ENCODE measurements around the gene PITPNB.

Gene PITPNB

DNA sequence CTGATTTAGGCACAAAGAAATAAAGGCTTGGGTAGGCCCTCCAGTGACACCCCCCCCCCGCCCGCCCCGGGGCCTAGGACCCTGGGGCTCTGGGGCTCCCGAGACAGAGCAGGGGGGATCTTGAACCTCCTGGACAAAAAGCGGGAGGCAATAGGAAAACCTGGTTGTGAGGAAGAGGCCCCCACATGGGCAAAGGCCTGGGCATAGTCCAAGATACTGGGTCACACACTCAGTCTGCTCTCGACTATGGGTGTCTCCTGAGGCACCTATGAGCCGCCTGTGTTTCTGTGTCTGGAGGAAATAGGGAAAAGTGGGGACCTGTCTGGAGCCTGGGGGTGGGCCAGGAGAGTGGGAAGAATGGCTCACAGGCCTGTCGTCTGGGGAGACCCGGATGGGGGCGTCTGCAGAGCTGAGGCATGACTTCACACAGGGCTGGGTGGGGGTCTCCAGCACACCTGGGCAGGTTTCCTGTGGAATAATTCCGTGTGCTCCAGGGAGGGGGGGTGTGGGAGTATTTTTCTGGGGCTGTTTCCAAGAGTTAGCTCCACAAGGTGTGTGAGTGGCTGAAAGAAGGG, 115.1 kb downstream of the PITPNB start:
- no peak for DNase-seq (ENCODE audit: low spot score)

DNA sequence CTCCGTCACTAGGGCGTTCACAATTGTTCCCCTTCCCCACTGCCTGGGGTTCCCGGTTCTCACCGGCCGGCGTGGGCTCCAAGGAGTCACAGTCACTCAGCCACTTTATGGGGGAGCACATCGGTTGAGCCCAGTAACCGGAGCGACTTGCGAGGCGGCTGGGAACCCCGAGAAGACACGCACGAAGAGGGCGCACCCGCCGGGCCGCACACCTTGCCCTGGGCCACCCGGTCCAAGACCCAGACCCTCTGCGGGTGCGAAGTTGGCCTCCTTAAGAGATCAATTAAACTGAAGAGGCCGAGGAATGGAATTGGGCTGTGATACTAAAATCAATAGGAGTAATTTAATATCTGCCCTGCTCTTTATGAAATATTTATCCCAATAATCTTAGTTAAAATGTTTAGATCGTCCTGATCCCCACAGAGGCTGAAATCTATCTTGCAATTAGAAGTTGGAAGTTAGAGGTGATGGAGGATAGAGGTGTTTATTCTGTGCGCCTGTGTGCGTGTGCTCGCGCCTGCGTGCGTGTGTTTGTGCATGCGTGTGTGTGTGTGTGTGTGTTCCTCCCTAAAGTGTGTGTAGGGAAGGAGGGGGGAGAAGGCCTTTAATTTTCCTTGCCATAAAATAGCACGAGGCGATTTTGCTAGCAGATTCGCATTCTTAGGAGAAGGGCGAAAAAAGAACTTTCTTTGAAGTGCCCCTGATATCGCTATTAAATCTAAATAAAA, 116.5 kb downstream of the PITPNB start:
- no peak for DNase-seq (ENCODE audit: low spot score)
